C4-2B (cell line): ENCODE measurements around the gene CECR2.

Source experiments
- ZFX ChIP-seq: fragments of 450-650 bp; IDR thresholded peaks from 2 replicates; pipeline ENCODE4 v1.6.1; 2017
- TF ChIP-seq, protein P1 (sequence below): fragments of 450-650 bp; conservative IDR thresholded peaks from 2 replicates; pipeline ENCODE4 v1.5.1; 2017; ENCODE audit warnings: mild to moderate bottlenecking

DNA sequence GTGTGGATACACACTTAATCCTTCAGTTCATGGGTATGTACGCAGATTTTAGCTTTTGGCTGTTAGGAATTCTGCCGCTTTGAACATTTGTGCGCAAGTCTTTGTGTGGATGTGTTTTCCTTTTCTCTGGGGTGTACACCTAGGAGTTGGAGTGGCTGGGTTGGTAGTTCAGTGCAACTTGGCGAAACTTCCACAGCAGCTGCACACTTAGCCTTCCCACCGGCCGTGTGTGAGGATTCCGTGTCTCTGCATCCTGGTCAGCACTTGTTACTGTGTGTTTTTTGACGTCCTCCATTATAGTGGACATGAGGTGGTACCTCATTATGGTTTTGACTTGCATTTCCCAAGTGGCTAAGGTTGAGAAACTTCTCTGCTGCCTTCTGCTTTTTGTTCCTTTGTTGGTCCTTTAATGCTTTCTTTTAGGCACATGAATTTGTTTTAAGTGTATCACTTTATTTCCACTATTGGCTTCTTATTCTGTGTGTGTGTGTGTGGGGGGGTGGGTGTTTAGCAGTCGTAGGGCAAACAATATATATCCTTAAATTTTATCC is 121.9 kb downstream of the CECR2 start:
- TF ChIP-seq, protein P1, sequence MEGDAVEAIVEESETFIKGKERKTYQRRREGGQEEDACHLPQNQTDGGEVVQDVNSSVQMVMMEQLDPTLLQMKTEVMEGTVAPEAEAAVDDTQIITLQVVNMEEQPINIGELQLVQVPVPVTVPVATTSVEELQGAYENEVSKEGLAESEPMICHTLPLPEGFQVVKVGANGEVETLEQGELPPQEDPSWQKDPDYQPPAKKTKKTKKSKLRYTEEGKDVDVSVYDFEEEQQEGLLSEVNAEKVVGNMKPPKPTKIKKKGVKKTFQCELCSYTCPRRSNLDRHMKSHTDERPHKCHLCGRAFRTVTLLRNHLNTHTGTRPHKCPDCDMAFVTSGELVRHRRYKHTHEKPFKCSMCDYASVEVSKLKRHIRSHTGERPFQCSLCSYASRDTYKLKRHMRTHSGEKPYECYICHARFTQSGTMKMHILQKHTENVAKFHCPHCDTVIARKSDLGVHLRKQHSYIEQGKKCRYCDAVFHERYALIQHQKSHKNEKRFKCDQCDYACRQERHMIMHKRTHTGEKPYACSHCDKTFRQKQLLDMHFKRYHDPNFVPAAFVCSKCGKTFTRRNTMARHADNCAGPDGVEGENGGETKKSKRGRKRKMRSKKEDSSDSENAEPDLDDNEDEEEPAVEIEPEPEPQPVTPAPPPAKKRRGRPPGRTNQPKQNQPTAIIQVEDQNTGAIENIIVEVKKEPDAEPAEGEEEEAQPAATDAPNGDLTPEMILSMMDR: no peak
- TF ChIP-seq ZFX: no peak
